Fibroblast of pulmonary artery (primary cell): ENCODE measurements around the gene JARID2.

ENCODE experiments used
- DNase-seq: peaks from one replicate; pipeline ENCODE4 v3.0.0-alpha.2; 2010; ENCODE audit warnings: low read depth
- H3K4me3 ChIP-seq: replicated peaks from 2 replicates; pipeline ENCODE4 v1.5.1; 2011; ENCODE audit warnings: low read depth, mild to moderate bottlenecking, control low read depth, low read length, moderate library complexity
- CTCF ChIP-seq: IDR thresholded peaks from 2 replicates; pipeline ENCODE4 v1.5.1; 2011; ENCODE audit warnings: mild to moderate bottlenecking, control low read depth, low read length, inconsistent platforms; ENCODE audit errors: missing control alignments

The JARID2 gene

GRCh38 chr6:15218401-15218800 is 27.5 kb upstream of the JARID2 start:
- H3K4me3 ChIP-seq: no peak overlapping the region
- DNase-seq: no peak
- no peak for TF ChIP-seq CTCF

- no peak for TF ChIP-seq CTCF
- DNase-seq: no peak
- no peak overlapping the region for H3K4me3 ChIP-seq
Measured at GRCh38 chr6:15220062-15220461, 25.8 kb upstream of the JARID2 start.

GRCh38 chr6:15227827-15228318 is 18.0 kb upstream of the JARID2 start:
- no peak for DNase-seq
- TF ChIP-seq CTCF: no peak

GRCh38 chr6:15230827-15231226 is 15.0 kb upstream of the JARID2 start:
- H3K4me3 ChIP-seq: no peak overlapping the region
- no peak for TF ChIP-seq CTCF
- DNase-seq: no peak

More at GRCh38 chr6:15227827-15228318, 18.0 kb upstream of the JARID2 start:
- no peak overlapping the region for H3K4me3 ChIP-seq

GRCh38 chr6:15232836-15233510 is 12.9 kb upstream of the JARID2 start:
- no peak overlapping the region for H3K4me3 ChIP-seq
- no peak for DNase-seq
- TF ChIP-seq CTCF: no peak

- no peak overlapping the region for H3K4me3 ChIP-seq
- DNase-seq: no peak
- TF ChIP-seq CTCF: no peak
Measured at GRCh38 chr6:15234068-15234758, 11.7 kb upstream of the JARID2 start.
